Panc1 (cell line): ENCODE measurements around the gene MROH7.

Experiments
- CTCF ChIP-seq: fragments of 450-650 bp; IDR thresholded peaks from 2 replicates; pipeline ENCODE4 v1.5.1; 2017; ENCODE audit warnings: mild to moderate bottlenecking
- POLR2AphosphoS5 ChIP-seq: IDR thresholded peaks from 2 replicates; pipeline ENCODE4 v1.6.1; 2012; ENCODE audit warnings: mild to moderate bottlenecking, low read depth, low read length, moderate library complexity
- REST ChIP-seq, 2 experiments: IDR thresholded peaks; 2 replicates each; pipeline ENCODE4 v1.6.1; 2011 to 2012; ENCODE audit warnings: low read depth in 2 of 2, control low read depth in 1 of 2, low read length in 1 of 2, mild to moderate bottlenecking in 1 of 2, moderate library complexity in 1 of 2; ENCODE audit not compliant: insufficient read depth in 1 of 2
- SIN3A ChIP-seq: IDR thresholded peaks from 2 replicates; pipeline ENCODE4 v1.6.1; 2012; ENCODE audit warnings: low read depth, mild to moderate bottlenecking, low read length, moderate library complexity, borderline replicate concordance; ENCODE audit not compliant: insufficient read depth
- TCF7L2 ChIP-seq: IDR thresholded peaks from 2 replicates; pipeline ENCODE4 v1.6.1; 2011; ENCODE audit warnings: mild to moderate bottlenecking, low read depth, low read length, inconsistent platforms

GRCh38 chr1:54721719-54722118, 80.1 kb downstream of the MROH7 start:
- TF ChIP-seq CTCF: no peak
- no peak for TF ChIP-seq POLR2AphosphoS5
- no peak for TF ChIP-seq REST (IDR thresholded peaks at IDR 0.05; ENCODE audit: insufficient read depth in 1 of 2, low read depth in 2 of 2, low read length in 1 of 2)
- TF ChIP-seq SIN3A: no peak
- no peak for TF ChIP-seq TCF7L2
